ENCODE results near the gene ELK3. TPM values are rescaled to one million over a fixed set of nuclear protein-coding genes. Genes with fewer than 3 reads are reported as not detected.
A peak's percentile ranks its signal among the peaks of the same experiment; 100 is the strongest.

ELK3 gene
- total and polyA plus RNA-seq, 2 of the 8 experiments (the other 6 are each of a cell fraction or from before 2014, with no cell fraction given): 3.5 to 14.3 TPM

GRCh38 chr12:96242597-96242996, 48.4 kb downstream of the ELK3 start:
- WGBS, 2 experiments (ENCODE audit: extremely low coverage in 1 of 2, insufficient coverage in 1 of 2, insufficient read length in 1 of 2, insufficient replicate concordance in 2 of 2, low coverage in 1 of 2, low lambda C conversion rate in 2 of 2, missing lambda C conversion rate in 1 of 2): 91% methylated on average over 12 of the region's 12 CpGs; no CpG with 5 or more reads in 1 of the 2 experiments
- H3K9ac ChIP-seq (replicated peaks in 1 of 4; ENCODE audit: extremely low read depth in 1 of 4, low read depth in 3 of 4, low read length in 3 of 4): no peak overlapping the region
- no peaks in the 10 kb centered on the region for H3K79me1 ChIP-seq (ENCODE audit: low read depth, low read length)
- H3K36me3 ChIP-seq (ENCODE audit: control insufficient read depth in 2 of 4, insufficient read depth in 4 of 4, low read length in 3 of 4): peaks cover 0 to 3% (median 0%) of the 10 kb centered on the region in 4 experiments; a peak in 2 of 8 replicates
- no peaks in the 10 kb centered on the region for H3K79me2 ChIP-seq (ENCODE audit: control insufficient read depth in 1 of 2, insufficient read depth in 2 of 2, low read length in 2 of 2)
- H2AK5ac ChIP-seq (ENCODE audit: low read depth, low read length): no peak overlapping the region
- no peak overlapping the region for H3K23ac ChIP-seq (ENCODE audit: insufficient read length)
- no peak for DNase-seq (ENCODE audit: low read depth in 1 of 2, low spot score in 2 of 2)
- no peak overlapping the region for H3K27ac ChIP-seq (ENCODE audit: low read depth, low read length)
- no peak overlapping the region for H3K14ac ChIP-seq (ENCODE audit: insufficient read length)
- H3K56ac ChIP-seq (replicated peaks; ENCODE audit: insufficient read length, low read depth, low read length): no peak overlapping the region
- H4K8ac ChIP-seq (ENCODE audit: extremely low read depth, insufficient read depth, low read length): peak overlapping the region; percentile 16; the same call in 1 of the 2 replicates
- ChIA-PET CTCF (ENCODE audit: partially characterized antibody) (interaction anchor here (1.1 to 1.7 kb wide), 3 partner anchors 9 to 285 kb away, joined by 3 to 5 read pairs (median 3); no protein-coding TSS in a partner anchor), POLR2A (ENCODE audit: partially characterized antibody) (interaction anchor here (0.9 kb wide), 1 partner anchor 9 kb away, joined by 3 read pairs; no protein-coding TSS in a partner anchor)
- no peak overlapping the region for H2AFZ ChIP-seq (ENCODE audit: low read length)
- H3K27me3 ChIP-seq (replicated peaks in 1 of 4; ENCODE audit: control insufficient read depth in 3 of 4, extremely low read depth in 1 of 4, insufficient read depth in 3 of 4, low read length in 3 of 4): no peaks in the 10 kb centered on the region
- H3K4me3 ChIP-seq (ENCODE audit: extremely low read depth in 1 of 4, insufficient read depth in 2 of 4, low read depth in 3 of 4, low read length in 4 of 4): no peak overlapping the region
- no peak overlapping the region for H3K4ac ChIP-seq (replicated peaks; ENCODE audit: insufficient read length, low read depth, low read length)
- H3K9me3 ChIP-seq (ENCODE audit: insufficient read depth in 2 of 2, low read depth in 1 of 2, low read length in 1 of 2): no peaks in the 10 kb centered on the region
- H2BK5ac ChIP-seq (ENCODE audit: low read depth, low read length): no peak overlapping the region
- no peak overlapping the region for H2BK120ac ChIP-seq (replicated peaks; ENCODE audit: low read depth, low read length)
- no peak overlapping the region for H2BK20ac ChIP-seq (ENCODE audit: low read length)
- H3K4me2 ChIP-seq (ENCODE audit: insufficient read depth in 1 of 2, low read depth in 2 of 2, low read length in 2 of 2): no peak overlapping the region
- FAIRE-seq: no peak
- H3K23me2 ChIP-seq (ENCODE audit: low read depth, low read length): 0 out of 2 replicates have a peak, but pooled peaks cover 2% of the 10 kb centered on the region
- H4K5ac ChIP-seq (ENCODE audit: insufficient read length, low read depth, low read length): no peak overlapping the region
- H3K4me1 ChIP-seq (replicated peaks in 1 of 4; ENCODE audit: control insufficient read depth in 3 of 4, insufficient read depth in 4 of 4, low read length in 3 of 4): peaks cover 0 to 3% (median 0%) of the 10 kb centered on the region in 4 experiments; a peak in 2 of 7 replicates
- H2BK12ac ChIP-seq (ENCODE audit: low read depth, low read length): no peak overlapping the region
- no peak overlapping the region for H3K18ac ChIP-seq (ENCODE audit: extremely low read depth, low read length)
- no peak overlapping the region for H2BK15ac ChIP-seq (ENCODE audit: low read length)
- H4K91ac ChIP-seq (replicated peaks; ENCODE audit: insufficient read length, low read length): no peak overlapping the region
- H4K20me1 ChIP-seq (replicated peaks in 1 of 2; ENCODE audit: control insufficient read depth in 1 of 2, insufficient read depth in 2 of 2, low read length in 2 of 2): peaks cover 0 to 2% of the 10 kb centered on the region in 2 experiments
- TF ChIP-seq SIX5 (IDR thresholded peaks at IDR 0.05; ENCODE audit: low read depth, low read length) (no peak), E2F6 (IDR thresholded peaks at IDR 0.05) (no peak), CBX5 (IDR thresholded peaks at IDR 0.05; ENCODE audit: low read depth, low read length) (no peak), SAP30 (IDR thresholded peaks at IDR 0.05; ENCODE audit: insufficient read depth, insufficient replicate concordance, low read length) (no peak), SP1 (IDR thresholded peaks at IDR 0.05; ENCODE audit: low read depth, low read length) (no peak), TCF12 (IDR thresholded peaks at IDR 0.05; ENCODE audit: low read depth, low read length) (no peak), RFX5 (IDR thresholded peaks at IDR 0.05; ENCODE audit: borderline replicate concordance, low read depth, low read length) (no peak), CBX8 (IDR thresholded peaks at IDR 0.05; ENCODE audit: borderline replicate concordance, low read depth, low read length) (no peak), BCL11A (IDR thresholded peaks at IDR 0.05; ENCODE audit: low read depth in 2 of 2, low read length in 2 of 2) (no peak), ASH2L (IDR thresholded peaks at IDR 0.05; ENCODE audit: low read length) (no peak), CTBP2 (IDR thresholded peaks at IDR 0.05; ENCODE audit: borderline replicate concordance, insufficient read depth, insufficient read length, low read length) (no peak), BACH1 (IDR thresholded peaks at IDR 0.05; ENCODE audit: low read length) (no peak), CREB1 (IDR thresholded peaks at IDR 0.05) (no peak), JUND (IDR thresholded peaks at IDR 0.05; ENCODE audit: low read length) (no peak), ZNF274 (IDR thresholded peaks at IDR 0.05; ENCODE audit: borderline replicate concordance, extremely low read depth, low read length) (no peak)
